ENCODE results near the gene GDPD3. TPM values are rescaled to one million over a fixed set of nuclear protein-coding genes. Genes with fewer than 3 reads are reported as not detected.

The GDPD3 gene
- total RNA-seq, 4 donors from 2014 or later: 0.66 to 3.7 (median 2.2) TPM

GRCh38 chr16:30063893-30064728, 49.2 kb downstream of the GDPD3 start:
- no peak for TF ChIP-seq EP300 (IDR thresholded peaks at IDR 0.05)
- TF ChIP-seq POLR2A (IDR thresholded peaks at IDR 0.05; ENCODE audit: low read depth): peak; percentile 44
- peak; percentile 76 to 84 for TF ChIP-seq POLR2AphosphoS5 (IDR thresholded peaks at IDR 0.05)
- peak; percentile 37 to 67 (median 49) for TF ChIP-seq CTCF (IDR thresholded peaks at IDR 0.05)
- H3K4me1 ChIP-seq: peaks cover 40 to 68% (median 64%) of the 10 kb centered on the region in 4 donors
- WGBS: 3% methylated on average over 23 of the region's 27 CpGs
- H3K36me3 ChIP-seq: peaks cover 17 to 25% (median 22%) of the 10 kb centered on the region in 4 donors
- H3K27me3 ChIP-seq: no peaks in the 10 kb centered on the region
- H3K27ac ChIP-seq (replicated peaks in 1 of 4): peak overlapping the region; percentile 98 to 100 (median 99)
- DNase-seq (ENCODE audit: extremely low spot score): peak; percentile 96
- intact Hi-C loops (cut with DNase I): no loop called here
- H3K4me3 ChIP-seq: peak overlapping the region; percentile 75 to 99 (median 92)
- H3K9me3 ChIP-seq: no peaks in the 10 kb centered on the region

- intact Hi-C loops (cut with DNase I): no loop called here
- Histone ChIP-seq H3K4me3 (peak overlapping the region; percentile 75 to 99 (median 92)), H3K36me3 (peaks cover 10 to 17% (median 15%) of the 10 kb centered on the region in 4 donors), H3K27ac (replicated peaks in 1 of 4) (peak overlapping the region; percentile 98 to 100 (median 99)), H3K4me1 (peaks cover 32 to 61% (median 57%) of the 10 kb centered on the region in 4 donors), H3K9me3 (no peaks in the 10 kb centered on the region), H3K27me3 (no peaks in the 10 kb centered on the region)
- TF ChIP-seq POLR2AphosphoS5 (IDR thresholded peaks at IDR 0.05) (no peak), POLR2A (IDR thresholded peaks at IDR 0.05; ENCODE audit: low read depth) (no peak), EP300 (IDR thresholded peaks at IDR 0.05) (no peak), CTCF (IDR thresholded peaks at IDR 0.05) (no peak)
- 45% methylated on average over 12 of the region's 12 CpGs for WGBS
- DNase-seq (ENCODE audit: extremely low spot score): no peak
Observed at GRCh38 chr16:30063278-30063892, 50.0 kb downstream of the GDPD3 start.

GRCh38 chr16:30060836-30061554, 52.3 kb downstream of the GDPD3 start:
- Histone ChIP-seq H3K36me3 (no peaks in the 10 kb centered on the region), H3K27ac (replicated peaks in 1 of 4) (peak overlapping the region in 3 of 4 donors; percentile 58 to 100 (median 62)), H3K4me3 (no peak overlapping the region), H3K27me3 (no peaks in the 10 kb centered on the region), H3K9me3 (no peaks in the 10 kb centered on the region), H3K4me1 (peaks cover 14 to 40% (median 37%) of the 10 kb centered on the region in 4 donors)
- 58% methylated on average over 2 of the region's 2 CpGs for WGBS
- TF ChIP-seq POLR2A (IDR thresholded peaks at IDR 0.05; ENCODE audit: low read depth): no peak
- TF ChIP-seq EP300 (IDR thresholded peaks at IDR 0.05): no peak
- no peak for TF ChIP-seq POLR2AphosphoS5 (IDR thresholded peaks at IDR 0.05)
- no peak for TF ChIP-seq CTCF (IDR thresholded peaks at IDR 0.05)
- intact Hi-C loops (cut with DNase I): no loop called here
- no peak for DNase-seq (ENCODE audit: extremely low spot score)

GRCh38 chr16:30060346-30060745, 53.0 kb downstream of the GDPD3 start:
- H3K4me1 ChIP-seq: peaks cover 14 to 40% (median 37%) of the 10 kb centered on the region in 4 donors
- H3K36me3 ChIP-seq: no peaks in the 10 kb centered on the region
- intact Hi-C loops (cut with DNase I): no loop called here
- H3K27me3 ChIP-seq: no peaks in the 10 kb centered on the region
- H3K9me3 ChIP-seq: no peaks in the 10 kb centered on the region
- H3K27ac ChIP-seq (replicated peaks in 1 of 4): peak overlapping the region in 3 of 4 donors; percentile 58 to 100 (median 62)
- no peak overlapping the region for H3K4me3 ChIP-seq
- TF ChIP-seq CTCF (IDR thresholded peaks at IDR 0.05) (no peak), POLR2A (IDR thresholded peaks at IDR 0.05; ENCODE audit: low read depth) (no peak), EP300 (IDR thresholded peaks at IDR 0.05) (no peak), POLR2AphosphoS5 (IDR thresholded peaks at IDR 0.05) (no peak)
- WGBS: 43% methylated on average over 4 of the region's 4 CpGs
- DNase-seq (ENCODE audit: extremely low spot score): no peak

Measured in esophagus muscularis mucosa (tissue), 4 donors.